Caco-2 (cell line): ENCODE data around the gene CYTH2. TPM values are rescaled to one million over a fixed set of nuclear protein-coding genes. Genes with fewer than 3 reads are reported as not detected.

Experiments
- BruUV-seq: library from RNA; stranded (reverse); fragments of 400-500 nt; replicated peaks from 2 replicates; lab custom pipeline; 2021; lab: Mats Ljungman, UMichigan
- CTCF ChIA-PET: fragments of 300-600 bp; sonication (Branson Sonifier 250); formaldehyde crosslinking; loops from one replicate; lab custom pipeline; 2022; ENCODE audit warnings: antibody characterized with exemption; lab: Charles Lee
- POLR2A ChIA-PET: fragments of 300-600 bp; sonication (Branson Sonifier 250); formaldehyde crosslinking; loops from one replicate; lab custom pipeline; 2022; ENCODE audit warnings: antibody characterized with exemption; lab: Charles Lee
- DNase-seq, 2 experiments: peaks; one replicate each; pipeline versions ENCODE4 v3.0.0 to v3.0.0-alpha.2; 2020 to 2022
- H3K27me3 ChIP-seq: replicated peaks from 2 replicates; pipeline ENCODE4 v1.6.0; 2011; ENCODE audit warnings: low read length; ENCODE audit not compliant: control insufficient read depth, insufficient read depth
- H3K36me3 ChIP-seq: 2 replicates; pipeline ENCODE4 v1.5.1; 2011; ENCODE audit warnings: low read length; ENCODE audit not compliant: control insufficient read depth, insufficient read depth
- H3K4me1 ChIP-seq: fragments of 250-450 bp; sonication (Bioruptor Pico); 2 replicates; pipeline ENCODE4 v1.5.1; 2020; ENCODE audit warnings: mild to moderate bottlenecking
- H3K4me3 ChIP-seq: 2 replicates; pipeline ENCODE4 v1.5.1; 2011; ENCODE audit warnings: low read depth, mild to moderate bottlenecking, control low read depth, low read length
- H3K9me3 ChIP-seq: fragments of 250-450 bp; sonication (Bioruptor Pico); 2 replicates; pipeline ENCODE4 v1.5.1; 2020; ENCODE audit warnings: mild to moderate bottlenecking, moderate library complexity
- H3K27ac Mint-ChIP-seq: one replicate; pipeline ENCODE4 v1.8.0; 2022; ENCODE audit warnings: mixed read lengths; ENCODE audit not compliant: unreplicated experiment
- H3K27me3 Mint-ChIP-seq: one replicate; pipeline ENCODE4 v1.8.0; 2022; ENCODE audit warnings: mixed read lengths; ENCODE audit not compliant: insufficient read depth, unreplicated experiment
- H3K36me3 Mint-ChIP-seq: one replicate; pipeline ENCODE4 v1.8.0; 2022; ENCODE audit warnings: mild to moderate bottlenecking, mixed read lengths; ENCODE audit not compliant: insufficient read depth, unreplicated experiment
- H3K4me1 Mint-ChIP-seq: one replicate; pipeline ENCODE4 v1.8.0; 2022; ENCODE audit warnings: low read depth, mixed read lengths; ENCODE audit not compliant: unreplicated experiment
- H3K4me3 Mint-ChIP-seq: one replicate; pipeline ENCODE4 v1.8.0; 2022; ENCODE audit warnings: mild to moderate bottlenecking, moderate library complexity, mixed read lengths; ENCODE audit not compliant: unreplicated experiment
- H3K9me3 Mint-ChIP-seq: one replicate; pipeline ENCODE4 v1.8.0; 2022; ENCODE audit warnings: mixed read lengths; ENCODE audit not compliant: unreplicated experiment
- CTCF ChIP-seq, 2 experiments: fragments of 200-600 bp in 1 of 2; IDR thresholded peaks; 1 replicate in 1 of 2; 2 replicates in 1 of 2; pipeline versions ENCODE4 v1.5.1 to v1.8.0; 2011 to 2022; ENCODE audit warnings: antibody characterized with exemption in 1 of 2, control low read depth in 1 of 2, inconsistent platforms in 1 of 2, low read depth in 1 of 2, low read length in 1 of 2, mild to moderate bottlenecking in 1 of 2, moderate library complexity in 1 of 2; ENCODE audit not compliant: insufficient read depth in 1 of 2, severe bottlenecking in 1 of 2, unreplicated experiment in 1 of 2
- intact Hi-C: fragments of 100-400 bp; cut with micrococcal nuclease; formaldehyde crosslinking; loops from one replicate; pipeline ENCODE4 v1.10.0; 2022; ENCODE audit not compliant: unreplicated experiment
- total RNA-seq: library from RNA; stranded (reverse); gene quantifications from 2 replicates; pipeline ENCODE4 v1.2.3, GENCODE V29; 2022

CYTH2 gene
- total RNA-seq, 1 experiment from 2014 or later = 74.6 TPM

- Mint-ChIP-seq H3K36me3 (peaks cover 82% of the 10 kb centered on the region), H3K27ac (peak overlapping the region; percentile 50), H3K9me3 (no peaks in the 10 kb centered on the region), H3K4me1 (peaks cover 13% of the 10 kb centered on the region), H3K27me3 (no peaks in the 10 kb centered on the region), H3K4me3 (no peak overlapping the region)
- no peaks in the 10 kb centered on the region for H3K4me1 ChIP-seq
- ChIA-PET POLR2A (no interaction called here), CTCF (no interaction called here)
- H3K9me3 ChIP-seq = no peaks in the 10 kb centered on the region
- intact Hi-C loops = no loop called here
- DNase-seq = no peak
- no TSS peak for BruUV-seq
- no peak overlapping the region for H3K4me3 ChIP-seq
- no peak for TF ChIP-seq CTCF (IDR thresholded peaks at IDR 0.05; ENCODE audit: insufficient read depth in 1 of 2, low read depth in 1 of 2, low read length in 1 of 2, severe bottlenecking in 1 of 2, unreplicated experiment in 1 of 2)
- H3K27me3 ChIP-seq = no peaks in the 10 kb centered on the region
- no peaks in the 10 kb centered on the region; the same call in 1 of the 2 replicates for H3K36me3 ChIP-seq
Observed at GRCh38 chr19:48478339-48479256, 9.4 kb downstream of the CYTH2 start.

- H3K27me3 Mint-ChIP-seq = no peaks in the 10 kb centered on the region
- no peaks in the 10 kb centered on the region for H3K27me3 ChIP-seq
- no peaks in the 10 kb centered on the region for H3K9me3 Mint-ChIP-seq
- no peaks in the 10 kb centered on the region for H3K36me3 ChIP-seq
- H3K9me3 ChIP-seq = no peaks in the 10 kb centered on the region
- H3K4me3 Mint-ChIP-seq = no peak overlapping the region
- H3K27ac Mint-ChIP-seq = peak overlapping the region; percentile 29
- no peak for TF ChIP-seq CTCF (IDR thresholded peaks at IDR 0.05; ENCODE audit: insufficient read depth in 1 of 2, low read depth in 1 of 2, low read length in 1 of 2, severe bottlenecking in 1 of 2, unreplicated experiment in 1 of 2)
- intact Hi-C loops = no loop called here
- peaks cover 7% of the 10 kb centered on the region for H3K4me1 Mint-ChIP-seq
- POLR2A ChIA-PET = no interaction called here
- CTCF ChIA-PET = no interaction called here
- no peaks in the 10 kb centered on the region for H3K4me1 ChIP-seq
- H3K4me3 ChIP-seq = no peak overlapping the region
- BruUV-seq = no TSS peak
- no peak for DNase-seq
- H3K36me3 Mint-ChIP-seq = peaks cover 85% of the 10 kb centered on the region
Observed at GRCh38 chr19:48479686-48480085, 10.5 kb downstream of the CYTH2 start.

- Histone ChIP-seq H3K9me3 (no peaks in the 10 kb centered on the region), H3K4me1 (no peaks in the 10 kb centered on the region), H3K4me3 (no peak overlapping the region), H3K27me3 (no peaks in the 10 kb centered on the region), H3K36me3 (no peaks in the 10 kb centered on the region)
- Mint-ChIP-seq H3K4me3 (peak overlapping the region; percentile 64), H3K27me3 (no peaks in the 10 kb centered on the region), H3K36me3 (peaks cover 80% of the 10 kb centered on the region), H3K27ac (peak overlapping the region; percentile 38), H3K4me1 (peaks cover 6% of the 10 kb centered on the region), H3K9me3 (no peaks in the 10 kb centered on the region)
- ChIA-PET POLR2A (no interaction called here), CTCF (no interaction called here)
- TF ChIP-seq CTCF (IDR thresholded peaks at IDR 0.05; ENCODE audit: insufficient read depth in 1 of 2, low read depth in 1 of 2, low read length in 1 of 2, severe bottlenecking in 1 of 2, unreplicated experiment in 1 of 2) = no peak
- no TSS peak for BruUV-seq
- intact Hi-C loops = no loop called here
- DNase-seq = no peak
Observed at GRCh38 chr19:48480183-48480557, 11.0 kb downstream of the CYTH2 start.
